GM18907 (cell line): ENCODE measurements around the gene COQ6.
"Not testable (repeated sequence)": the region's sequence is repeated elsewhere in the genome, so short reads cannot be mapped to it uniquely, and the experiment has no call there.

Experiments used
- ATAC-seq: cut with Tn5 transposase; IDR thresholded peaks from one replicate; pipeline ENCODE4 v1.9.1; 2021; ENCODE audit warnings: mild to moderate bottlenecking, moderate library complexity; ENCODE audit not compliant: unreplicated experiment

COQ6 gene

DNA sequence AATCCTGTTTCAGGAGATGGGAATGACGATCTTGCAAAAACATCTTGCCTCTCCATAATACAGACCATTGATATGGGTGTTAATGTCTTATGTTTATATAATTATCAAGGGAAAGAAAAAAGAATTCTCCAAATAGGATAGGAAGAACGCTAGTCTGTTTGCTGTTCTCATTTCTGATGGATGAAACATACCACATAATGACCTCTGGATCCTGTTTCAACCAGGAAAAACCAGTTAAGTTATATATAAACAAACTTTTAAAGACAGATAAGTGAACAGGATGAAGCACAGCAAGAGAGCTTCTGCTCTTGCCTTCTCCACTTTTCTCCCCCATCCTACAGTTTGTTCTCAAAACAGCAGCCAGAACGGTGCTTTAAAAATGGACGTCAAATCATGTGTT, 27.8 kb downstream of the COQ6 start:
- no peak for ATAC-seq

- no peak for ATAC-seq
Observed at GRCh38 chr14:73988065-73988464, 38.0 kb downstream of the COQ6 start.

- ATAC-seq, result not testable (repeated sequence)
Observed at GRCh38 chr14:73988656-73989055, 38.6 kb downstream of the COQ6 start.

DNA sequence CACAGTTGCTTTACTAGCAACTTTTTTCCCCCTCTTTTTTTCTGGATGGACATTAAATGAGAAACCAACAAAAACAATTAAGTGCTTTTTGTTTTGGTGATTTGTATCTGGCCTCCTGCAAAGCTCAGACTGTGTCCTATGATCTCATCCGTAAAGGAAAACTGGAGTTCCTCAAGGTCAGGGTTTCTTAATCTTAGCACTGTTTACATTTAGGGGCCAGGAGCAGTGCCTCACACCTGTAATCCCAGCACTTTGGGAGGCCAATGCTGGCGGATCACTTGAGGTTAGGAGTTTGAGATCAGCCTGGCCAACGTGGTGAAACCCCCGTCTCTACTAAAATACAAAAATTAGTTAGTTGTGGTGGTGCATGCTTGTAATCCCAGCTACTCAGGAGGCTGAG, 41.0 kb downstream of the COQ6 start:
- ATAC-seq, result no peak

DNA sequence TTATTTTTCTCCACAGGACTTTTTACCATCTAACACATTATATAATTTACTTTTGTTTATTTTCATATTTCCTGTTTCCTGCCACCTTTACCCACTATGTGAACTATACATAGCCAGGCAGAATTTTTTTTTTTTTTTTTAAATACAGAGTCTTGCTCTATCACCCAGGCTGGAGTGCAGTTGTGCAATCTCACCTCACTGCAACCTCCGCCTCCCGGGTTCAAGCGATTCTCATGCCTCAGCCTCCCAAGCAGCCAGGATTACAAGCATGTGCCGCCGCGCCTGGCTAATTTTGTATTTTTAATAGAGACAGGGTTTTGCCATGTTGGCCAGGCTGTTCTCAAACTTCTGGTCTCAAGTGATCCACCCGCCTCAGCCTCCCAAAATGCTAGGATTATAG, 44.8 kb downstream of the COQ6 start:
- ATAC-seq, result not testable (repeated sequence)

GRCh38 chr14:73995977-73996378, 45.9 kb downstream of the COQ6 start:
- no peak for ATAC-seq

GRCh38 chr14:73996731-73997107, 46.6 kb downstream of the COQ6 start:
- ATAC-seq, result no peak

DNA sequence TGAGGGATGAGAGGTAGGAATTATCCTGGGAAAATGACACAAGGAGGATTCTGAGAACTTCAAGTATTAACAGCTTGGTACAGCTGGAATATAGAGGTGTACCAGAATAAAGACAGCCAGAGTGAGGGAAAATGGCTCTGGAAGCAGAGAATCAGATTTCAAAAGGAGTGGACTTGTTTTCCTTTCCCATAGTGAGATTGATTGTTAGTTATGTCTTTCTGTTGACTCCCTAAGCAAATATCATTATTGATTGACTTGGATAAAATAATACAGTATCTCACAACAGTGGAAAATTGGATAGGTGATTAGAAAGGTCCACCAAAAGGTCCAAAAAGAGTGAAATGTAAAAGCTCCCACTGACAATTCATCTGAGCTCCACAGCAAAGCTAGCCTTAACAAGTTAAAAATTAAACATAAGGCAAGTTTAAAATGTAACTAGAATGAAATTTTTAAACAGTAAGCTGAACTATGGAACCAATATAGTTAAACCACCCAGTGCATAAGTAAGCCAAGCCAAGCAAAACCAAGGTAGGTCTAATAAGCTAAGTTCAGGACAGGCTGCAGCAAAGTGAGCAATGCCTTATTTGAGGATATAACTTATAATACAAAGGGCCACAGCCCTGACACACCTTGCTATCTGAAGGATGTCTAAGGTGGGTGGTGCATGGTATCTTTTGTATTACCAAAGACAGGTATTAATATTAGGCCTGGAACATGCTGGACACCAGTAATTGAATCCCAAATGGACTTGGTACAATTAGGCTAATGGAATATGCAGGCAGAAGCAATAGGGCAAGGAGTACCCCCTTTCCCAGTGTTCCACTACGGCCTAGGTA, 47.2 kb downstream of the COQ6 start:
- ATAC-seq, result no peak

DNA sequence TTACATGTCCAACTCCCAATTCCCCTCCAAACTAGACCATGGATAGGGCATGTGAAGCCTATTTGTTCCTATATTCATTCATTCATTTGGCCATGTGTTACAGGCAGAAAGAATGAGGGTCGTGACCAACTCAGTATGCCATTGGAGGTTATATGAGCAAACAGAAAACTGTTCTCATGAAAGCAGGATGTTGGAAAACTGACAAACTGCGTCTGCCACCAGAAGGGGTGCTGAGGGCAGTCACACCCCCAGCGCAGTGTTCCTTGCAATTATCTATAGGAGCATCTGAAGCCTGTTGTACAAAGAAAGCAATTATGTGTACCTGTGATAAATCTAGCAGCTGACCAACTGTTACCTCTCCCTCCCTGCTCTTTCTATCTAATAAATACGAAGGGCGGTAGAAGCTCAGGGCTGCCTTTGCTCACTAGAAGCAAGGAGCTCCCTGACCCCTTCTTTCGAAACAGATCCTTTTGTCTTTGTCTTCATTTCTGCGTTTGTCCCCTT, 47.9 kb downstream of the COQ6 start:
- no peak for ATAC-seq

DNA sequence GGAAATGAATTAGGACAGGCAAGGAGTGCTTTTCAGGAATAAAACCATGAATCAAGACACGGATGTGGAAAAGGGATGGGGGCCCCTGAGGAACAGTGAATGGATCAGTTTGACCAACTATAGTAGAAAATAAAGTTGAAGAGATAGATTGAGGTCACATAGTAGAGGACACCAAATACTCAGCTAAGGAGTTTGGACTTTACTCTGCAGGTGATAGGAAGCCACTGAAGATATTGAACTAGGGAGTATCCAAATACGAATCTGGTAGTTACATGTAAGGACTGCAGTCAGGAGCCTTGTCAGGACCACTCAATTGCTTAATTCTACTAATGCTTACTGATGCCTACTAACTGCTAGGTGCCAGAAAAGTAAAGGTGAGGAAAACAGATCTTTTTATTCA, 48.6 kb downstream of the COQ6 start:
- ATAC-seq, result no peak

DNA sequence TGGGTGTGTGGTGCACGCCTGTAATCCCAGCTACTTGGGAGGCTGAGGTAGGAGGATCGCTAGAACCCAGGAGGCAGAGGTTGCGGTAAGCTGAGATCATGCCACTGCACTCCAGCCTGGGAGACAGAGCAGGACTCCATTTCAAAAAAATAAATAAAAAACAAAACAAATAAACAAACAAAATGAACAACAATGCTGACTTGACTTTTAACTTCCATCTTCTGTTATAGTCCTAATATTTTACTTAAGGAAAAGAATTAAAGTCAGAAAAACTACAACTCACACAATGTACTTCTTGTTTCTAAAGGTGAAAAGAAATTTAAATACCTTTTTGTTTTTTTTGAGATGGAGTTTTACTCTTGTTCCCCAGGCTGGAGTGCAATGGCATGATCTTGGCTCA, 55.6 kb downstream of the COQ6 start:
- not testable (repeated sequence) for ATAC-seq

- no peak for ATAC-seq
Observed at GRCh38 chr14:74008843-74009499, 58.9 kb downstream of the COQ6 start.
